Posterior vena cava (tissue), 2 donors: Measurements from ENCODE around the gene USP22. TPM values are rescaled to one million over a fixed set of nuclear protein-coding genes. Genes with fewer than 3 reads are reported as not detected.
"Not testable (repeated sequence)": the region's sequence is repeated elsewhere in the genome, so short reads cannot be mapped to it uniquely, and the experiment has no call there.

Experiments
- DNase-seq: peaks from one replicate; pipeline ENCODE4 v3.0.0-alpha.2; 2020; ENCODE audit warnings: low spot score
- intact Hi-C, 2 donors: fragments of 100-400 bp; cut with DNase I; formaldehyde crosslinking; loops; one replicate each; pipeline versions ENCODE4 v1.14.1 to v1.14.2; 2022 to 2023
- total RNA-seq, 2 donors: library from RNA; stranded (reverse); fragmentation: NEBNext Ultra II Directional; extraction: Animal tissue kit (Norgen Biotek cat#: 25700); gene quantifications; one replicate each; pipeline ENCODE4 v1.2.1, GENCODE V29; 2021
- donor health status: DM: yes; HTN: yes; CAD: no.
- donor health status: DM: yes; HTN: yes; CAD: no.

The USP22 gene
- total RNA-seq, 2 donors from 2014 or later = 136 to 142 TPM

GRCh38 chr17:20979007-20979791 lies 63.6 kb downstream of the USP22 start:
- DNase-seq, intact Hi-C loops: not testable (repeated sequence)

DNA sequence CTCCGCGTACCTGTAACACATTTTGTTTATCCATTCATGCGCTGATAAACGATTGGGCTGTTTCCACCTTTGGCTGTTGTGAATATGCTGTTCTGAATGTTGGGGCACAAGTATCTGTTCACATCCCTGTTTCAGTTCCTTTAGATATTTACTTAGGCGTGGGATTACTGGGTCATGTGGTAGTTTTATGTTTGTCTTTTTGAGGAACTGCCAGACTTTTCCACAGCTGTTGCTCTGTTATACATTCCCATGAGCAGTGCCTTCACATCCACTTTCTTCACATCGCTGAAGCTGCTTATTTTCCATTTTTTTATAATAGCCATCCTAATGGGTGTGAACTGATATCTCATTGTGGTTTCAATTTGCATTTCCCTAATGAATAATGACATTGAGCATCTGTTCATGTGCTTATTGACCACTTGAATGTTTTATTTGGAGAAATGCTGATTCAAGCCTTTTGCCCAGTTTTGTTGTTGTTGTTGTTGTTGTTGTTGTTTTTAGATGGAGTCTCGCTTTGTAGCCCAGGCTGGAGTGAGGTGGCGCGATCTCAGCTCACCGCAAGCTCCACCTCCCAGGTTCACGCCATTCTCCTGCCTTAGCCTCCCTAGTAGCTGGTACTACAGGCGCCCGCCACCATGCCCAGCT lies 65.1 kb downstream of the USP22 start:
- DNase-seq, intact Hi-C loops: not testable (repeated sequence)

DNA sequence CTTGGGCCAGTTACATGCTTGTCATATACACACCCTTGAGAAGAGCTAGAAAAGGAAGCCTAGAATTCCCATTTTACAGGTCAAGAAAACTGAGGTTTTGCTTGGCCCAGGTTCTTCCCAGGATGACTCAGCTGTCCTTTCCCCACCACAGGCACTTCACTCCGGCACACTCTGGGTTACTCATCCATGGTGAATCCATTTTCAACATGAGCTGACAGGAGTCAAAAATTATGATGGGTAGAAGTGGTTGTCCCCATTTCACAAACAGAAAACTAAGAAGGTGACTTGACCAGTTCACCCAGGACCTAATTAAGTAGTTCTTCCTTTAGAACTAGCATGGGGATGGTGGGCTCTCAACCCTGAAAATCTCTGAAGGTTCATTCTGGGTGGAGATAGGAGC lies 67.2 kb downstream of the USP22 start:
- no peak for DNase-seq
- intact Hi-C loops = no loop called here

GRCh38 chr17:20970329-20970728 lies 72.5 kb downstream of the USP22 start:
- intact Hi-C loops = no loop called here

GRCh38 chr17:20968913-20969616 lies 73.7 kb downstream of the USP22 start:
- intact Hi-C loops = no loop called here
- no peak for DNase-seq

More at GRCh38 chr17:20970329-20970728, 72.5 kb downstream of the USP22 start:
- DNase-seq = no peak

DNA sequence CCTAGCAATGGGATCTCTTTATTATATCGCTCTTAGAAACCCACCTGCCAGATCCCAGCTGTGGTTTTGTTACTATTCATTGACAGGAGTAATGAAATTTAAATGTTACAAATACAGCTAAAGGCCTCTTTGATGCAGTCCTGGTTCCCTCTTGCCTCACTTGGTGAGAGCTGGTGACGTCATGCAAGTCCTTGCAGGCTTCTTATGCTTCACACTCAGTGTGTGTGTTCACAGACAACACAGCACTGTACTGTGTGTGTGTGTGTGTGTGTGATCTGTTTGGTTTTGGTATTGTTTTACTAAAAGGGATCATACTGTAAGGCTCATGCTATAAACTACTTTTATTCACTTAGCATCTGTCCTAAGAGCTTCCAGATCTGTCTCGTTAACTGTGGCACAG lies 75.0 kb downstream of the USP22 start:
- intact Hi-C loops = no loop called here
- no peak for DNase-seq

- intact Hi-C loops = no loop called here
- no peak for DNase-seq
These were observed 75.9 kb downstream of the USP22 start for GRCh38 chr17:20966870-20967269.

GRCh38 chr17:20965492-20965891 lies 77.3 kb downstream of the USP22 start:
- intact Hi-C loops = no loop called here
- no peak for DNase-seq

GRCh38 chr17:20961586-20961985 lies 81.2 kb downstream of the USP22 start:
- intact Hi-C loops = no loop called here

DNA sequence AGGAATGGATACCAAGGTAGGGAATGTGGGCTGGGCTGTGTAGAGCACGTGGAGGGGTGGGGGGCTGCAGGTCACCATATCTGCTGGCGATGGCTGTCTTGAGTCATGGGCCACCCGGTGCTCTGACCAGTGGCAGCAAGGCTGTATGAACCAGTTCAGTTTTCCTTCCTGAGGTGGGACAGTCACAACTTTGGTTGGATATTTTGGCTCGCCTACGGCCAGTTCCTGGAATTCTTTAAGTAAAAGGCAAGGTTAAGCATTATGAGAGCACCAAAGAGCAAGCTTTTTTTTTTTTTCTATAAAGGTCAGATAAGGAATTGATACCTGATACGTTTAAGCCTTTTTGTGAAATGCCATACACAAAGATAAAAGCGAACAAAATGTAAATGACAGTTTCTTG lies 81.9 kb downstream of the USP22 start:
- intact Hi-C loops = no loop called here
- no peak for DNase-seq

More at GRCh38 chr17:20961586-20961985, 81.2 kb downstream of the USP22 start:
- DNase-seq = no peak

- no peak for DNase-seq
- intact Hi-C loops = no loop called here
These were observed 87.1 kb downstream of the USP22 start for GRCh38 chr17:20955427-20956323.

DNA sequence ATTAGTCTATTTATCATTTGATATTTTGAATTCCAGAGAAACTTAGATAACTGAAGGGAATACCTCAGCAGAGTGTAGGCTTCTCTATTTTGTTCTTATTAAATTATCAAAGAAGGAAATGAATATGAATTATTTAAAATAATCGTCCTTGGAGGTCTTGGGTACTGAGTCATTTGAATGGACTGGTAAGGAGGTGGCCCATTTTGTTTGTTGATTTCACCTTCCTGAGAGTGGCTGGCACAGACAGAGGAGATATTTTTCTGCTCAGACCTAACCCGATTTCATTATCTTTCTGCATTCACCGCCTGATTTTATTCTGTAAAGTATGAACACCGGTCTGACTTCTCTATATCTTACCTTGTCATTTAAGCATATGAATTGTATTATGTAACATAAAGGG lies 88.0 kb downstream of the USP22 start:
- DNase-seq = no peak
- intact Hi-C loops = no loop called here

DNA sequence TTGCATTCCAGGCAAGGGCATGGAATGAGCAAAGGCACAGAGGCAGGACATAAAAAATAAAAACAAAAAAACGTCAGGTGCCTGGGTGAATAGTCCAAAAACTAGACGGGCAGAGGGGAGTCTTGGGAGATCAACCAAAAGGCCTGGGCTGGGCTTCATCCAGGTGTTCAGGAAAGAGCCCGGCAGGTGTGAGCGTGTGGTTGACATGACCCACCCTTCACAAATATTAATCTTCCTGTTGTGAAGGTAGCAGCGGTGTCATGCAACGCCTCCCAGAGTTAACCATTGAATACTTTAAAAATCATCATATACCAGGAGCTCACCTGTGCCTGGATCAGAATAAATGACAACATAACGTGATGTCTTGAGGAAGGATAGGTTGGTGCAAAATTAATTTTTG lies 90.6 kb downstream of the USP22 start:
- intact Hi-C loops = no loop called here
- DNase-seq = no peak

Other genes starting within 250 kb of the USP22 start
- gene DHRS7B, start 84.0 kb upstream of the USP22 start, total RNA-seq = 10 to 100 TPM; 13.6 to 19.0 TPM
- gene TMEM11, start 171.2 kb upstream of the USP22 start, total RNA-seq = 10 to 100 TPM; 18.5 to 18.7 TPM
- gene NATD1, start 210.4 kb upstream of the USP22 start, total RNA-seq = 1 to 10 TPM; 7.8 to 8.8 TPM
- 10 to 100 TPM; 47.7 to 83.4 TPM for gene MAP2K3, start 241.7 kb upstream of the USP22 start, total RNA-seq